HepG2 (cell line): Measurements from ENCODE around the gene ORC3. TPM values are rescaled to one million over a fixed set of nuclear protein-coding genes. Genes with fewer than 3 reads are reported as not detected.

Experiments used
- ARID2 ChIP-seq: sonication (generic); formaldehyde crosslinking; IDR thresholded peaks from 2 replicates; pipeline ENCODE4 v1.8.1; 2022; ENCODE audit warnings: mild to moderate bottlenecking, missing genetic modification reagents, borderline replicate concordance
- ARNTL ChIP-seq: sonication (generic); formaldehyde crosslinking; IDR thresholded peaks from 2 replicates; pipeline ENCODE4 v1.4.0; 2020; ENCODE audit warnings: mild to moderate bottlenecking, missing genetic modification reagents
- ATRX ChIP-seq: sonication (generic); formaldehyde crosslinking; IDR thresholded peaks from 2 replicates; pipeline ENCODE4 v1.4.0; 2020; ENCODE audit warnings: missing genetic modification reagents, borderline replicate concordance
- DNMT3B ChIP-seq: conservative IDR thresholded peaks from 2 replicates; pipeline ENCODE4 v1.6.1; 2016; ENCODE audit warnings: missing biosample characterization, control low read depth
- FOXP1 ChIP-seq, 2 experiments: fragments of 450-650 bp in 1 of 2; IDR thresholded peaks; 2 replicates each; pipeline ENCODE4 v1.6.1; 2017 to 2018; ENCODE audit warnings: antibody characterized with exemption in 1 of 2
- GATA4 ChIP-seq: sonication (generic); IDR thresholded peaks from 2 replicates; pipeline ENCODE4 v1.6.1; 2016; ENCODE audit warnings: antibody characterized with exemption, low read depth, borderline replicate concordance
- HHEX ChIP-seq: IDR thresholded peaks from 2 replicates; pipeline ENCODE4 v1.6.1; 2016; ENCODE audit warnings: control low read depth
- MAZ ChIP-seq, 2 experiments: sonication (generic) in 1 of 2; formaldehyde crosslinking in 1 of 2; IDR thresholded peaks; 2 replicates each; pipeline versions ENCODE4 v1.5.0 to v1.6.1; 2012 to 2020; ENCODE audit warnings: low read depth in 2 of 2, mild to moderate bottlenecking in 2 of 2, borderline replicate concordance in 1 of 2, improper control_type of control experiment in 1 of 2, low read length in 1 of 2, missing genetic modification reagents in 1 of 2, moderate library complexity in 1 of 2
- MXD4 ChIP-seq: IDR thresholded peaks from 2 replicates; pipeline ENCODE4 v1.6.1; 2016; ENCODE audit warnings: mild to moderate bottlenecking, missing biosample characterization, missing genetic modification reagents
- TEAD3 ChIP-seq: optimal IDR thresholded peaks from 2 replicates; pipeline ENCODE3; 2016; ENCODE audit warnings: borderline replicate concordance
- XRCC5 ChIP-seq: fragments of 200-400 bp; formaldehyde crosslinking; optimal IDR thresholded peaks from 2 replicates; pipeline ENCODE3; 2017; ENCODE audit warnings: mild to moderate bottlenecking, low read length
- ZC3H4 ChIP-seq: sonication (generic); formaldehyde crosslinking; IDR thresholded peaks from 2 replicates; pipeline ENCODE4 v1.4.0; 2020; ENCODE audit warnings: missing genetic modification reagents, borderline replicate concordance
- ZNF232 ChIP-seq: sonication (generic); formaldehyde crosslinking; IDR thresholded peaks from 2 replicates; pipeline ENCODE4 v1.4.0; 2020; ENCODE audit warnings: missing genetic modification reagents, borderline replicate concordance
- ZNF367 ChIP-seq: sonication (generic); formaldehyde crosslinking; IDR thresholded peaks from 2 replicates; pipeline ENCODE4 v1.4.0; 2020; ENCODE audit warnings: missing genetic modification reagents, borderline replicate concordance
- ZNF431 ChIP-seq: sonication (generic); formaldehyde crosslinking; IDR thresholded peaks from 2 replicates; pipeline ENCODE4 v1.9.0; 2022; ENCODE audit warnings: missing genetic modification reagents, low read depth, mild to moderate bottlenecking, borderline replicate concordance
- ZNF543 ChIP-seq: sonication (generic); formaldehyde crosslinking; IDR thresholded peaks from 2 replicates; pipeline ENCODE4 v1.4.0; 2020; ENCODE audit warnings: mild to moderate bottlenecking, missing genetic modification reagents
- ZNF552 ChIP-seq: sonication (generic); formaldehyde crosslinking; IDR thresholded peaks from 2 replicates; pipeline ENCODE4 v1.9.0; 2022; ENCODE audit warnings: missing genetic modification reagents, mild to moderate bottlenecking, borderline replicate concordance
- ZNF558 ChIP-seq: sonication (generic); formaldehyde crosslinking; IDR thresholded peaks from 2 replicates; pipeline ENCODE4 v1.9.0; 2022; ENCODE audit warnings: mild to moderate bottlenecking, missing genetic modification reagents, borderline replicate concordance
- ZNF746 ChIP-seq: sonication (generic); formaldehyde crosslinking; IDR thresholded peaks from 2 replicates; pipeline ENCODE4 v1.8.0; 2022; ENCODE audit warnings: mild to moderate bottlenecking, missing genetic modification reagents
- ZNF839 ChIP-seq: sonication (generic); formaldehyde crosslinking; IDR thresholded peaks from 2 replicates; pipeline ENCODE4 v1.4.0; 2020; ENCODE audit warnings: missing genetic modification reagents, mild to moderate bottlenecking, borderline replicate concordance
- ZNF878 ChIP-seq: sonication (generic); formaldehyde crosslinking; IDR thresholded peaks from 2 replicates; pipeline ENCODE4 v1.8.1; 2023; ENCODE audit warnings: mild to moderate bottlenecking, missing genetic modification reagents, moderate library complexity
- polyA plus RNA-seq, 8 experiments: library from polyadenylated mRNA; depleted of rRNA in 3 of 8; stranded (reverse) in 7 of 8; unstranded in 1 of 8; fragments of >200 nt; fragmentation: Illumina TruSeq in 4 of 8; extraction: Trizol in 4 of 8; gene quantifications; 2 replicates each; pipeline versions ENCODE4 v1.2.1 to v1.2.3, GENCODE V29; 2011 to 2016; ENCODE audit warnings: low read depth in 4 of 8, missing spikeins in 1 of 8, mixed read lengths in 1 of 8; ENCODE audit not compliant: insufficient read depth in 1 of 8
- total RNA-seq, 5 experiments: library from RNA; depleted of rRNA; stranded (reverse); fragments of >200 nt; fragmentation: Illumina TruSeq; extraction: Trizol; gene quantifications; 2 replicates each; pipeline ENCODE4 v1.2.3, GENCODE V29; 2016; ENCODE audit warnings: low read depth in 1 of 5
- TF ChIP-seq, protein P1 (sequence below): sonication (generic); formaldehyde crosslinking; conservative IDR thresholded peaks from 2 replicates; pipeline ENCODE4 v1.4.0; 2020; ENCODE audit warnings: mild to moderate bottlenecking, missing genetic modification reagents, moderate library complexity
- TF ChIP-seq, protein P2 (sequence below): sonication (generic); formaldehyde crosslinking; IDR thresholded peaks from 2 replicates; pipeline ENCODE4 v1.4.0; 2020; ENCODE audit warnings: low read depth, mild to moderate bottlenecking, missing genetic modification reagents
- TF ChIP-seq, protein P3 (sequence below): sonication (generic); formaldehyde crosslinking; IDR thresholded peaks from 2 replicates; pipeline ENCODE4 v1.5.0; 2020; ENCODE audit warnings: mild to moderate bottlenecking, missing genetic modification reagents, borderline replicate concordance

The ORC3 gene
- total and polyA plus RNA-seq, 2 of the 13 experiments (the other 11 are each of a cell fraction or from before 2014, with no cell fraction given): 21.8 to 43.5 TPM

- TF ChIP-seq ZNF746 (no peak), ZNF431 (CRISPR knock-in tag) (no peak; the same call in 1 of the 2 replicates), ZC3H4 (CRISPR knock-in tag) (no peak), ZNF839 (CRISPR knock-in tag) (no peak), ZNF552 (CRISPR knock-in tag) (no peak), ZNF367 (0 out of 2 replicates have a peak, but pooled peaks have one; percentile 4), MXD4 (CRISPR knock-in tag) (no peak), DNMT3B (peak; percentile 90; the same call in 1 of the 2 replicates), ZNF878 (CRISPR knock-in tag) (peak; percentile 87; the same call in 1 of the 2 replicates), ZNF232 (CRISPR knock-in tag) (peak; percentile 96; the same call in 1 of the 2 replicates), FOXP1 (IDR thresholded peaks at IDR 0.05) (peak; percentile 81), FOXP1 (CRISPR knock-in tag; IDR thresholded peaks at IDR 0.05) (peak; percentile 98), XRCC5 (no peak), ZNF558 (0 out of 2 replicates have a peak, but pooled peaks have one; percentile 28), ATRX (CRISPR knock-in tag) (no peak), ARID2 (CRISPR knock-in tag) (0 out of 2 replicates have a peak, but pooled peaks have one; percentile 83), MAZ (IDR thresholded peaks at IDR 0.05; ENCODE audit: borderline replicate concordance, low read depth, low read length) (no peak), MAZ (CRISPR knock-in tag; IDR thresholded peaks at IDR 0.05; ENCODE audit: low read depth) (peak; percentile 52; the same call in 1 of the 2 replicates), GATA4 (peak; percentile 97), HHEX (CRISPR knock-in tag) (peak; percentile 81), ZNF543 (CRISPR knock-in tag) (0 out of 2 replicates have a peak, but pooled peaks have one; percentile 27), ARNTL (peak; percentile 70), TEAD3 (peak; percentile 89)
- TF ChIP-seq, protein P1, sequence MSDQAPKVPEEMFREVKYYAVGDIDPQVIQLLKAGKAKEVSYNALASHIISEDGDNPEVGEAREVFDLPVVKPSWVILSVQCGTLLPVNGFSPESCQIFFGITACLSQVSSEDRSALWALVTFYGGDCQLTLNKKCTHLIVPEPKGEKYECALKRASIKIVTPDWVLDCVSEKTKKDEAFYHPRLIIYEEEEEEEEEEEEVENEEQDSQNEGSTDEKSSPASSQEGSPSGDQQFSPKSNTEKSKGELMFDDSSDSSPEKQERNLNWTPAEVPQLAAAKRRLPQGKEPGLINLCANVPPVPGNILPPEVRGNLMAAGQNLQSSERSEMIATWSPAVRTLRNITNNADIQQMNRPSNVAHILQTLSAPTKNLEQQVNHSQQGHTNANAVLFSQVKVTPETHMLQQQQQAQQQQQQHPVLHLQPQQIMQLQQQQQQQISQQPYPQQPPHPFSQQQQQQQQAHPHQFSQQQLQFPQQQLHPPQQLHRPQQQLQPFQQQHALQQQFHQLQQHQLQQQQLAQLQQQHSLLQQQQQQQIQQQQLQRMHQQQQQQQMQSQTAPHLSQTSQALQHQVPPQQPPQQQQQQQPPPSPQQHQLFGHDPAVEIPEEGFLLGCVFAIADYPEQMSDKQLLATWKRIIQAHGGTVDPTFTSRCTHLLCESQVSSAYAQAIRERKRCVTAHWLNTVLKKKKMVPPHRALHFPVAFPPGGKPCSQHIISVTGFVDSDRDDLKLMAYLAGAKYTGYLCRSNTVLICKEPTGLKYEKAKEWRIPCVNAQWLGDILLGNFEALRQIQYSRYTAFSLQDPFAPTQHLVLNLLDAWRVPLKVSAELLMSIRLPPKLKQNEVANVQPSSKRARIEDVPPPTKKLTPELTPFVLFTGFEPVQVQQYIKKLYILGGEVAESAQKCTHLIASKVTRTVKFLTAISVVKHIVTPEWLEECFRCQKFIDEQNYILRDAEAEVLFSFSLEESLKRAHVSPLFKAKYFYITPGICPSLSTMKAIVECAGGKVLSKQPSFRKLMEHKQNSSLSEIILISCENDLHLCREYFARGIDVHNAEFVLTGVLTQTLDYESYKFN (CRISPR knock-in tag): peak; percentile 98
- TF ChIP-seq, protein P2, sequence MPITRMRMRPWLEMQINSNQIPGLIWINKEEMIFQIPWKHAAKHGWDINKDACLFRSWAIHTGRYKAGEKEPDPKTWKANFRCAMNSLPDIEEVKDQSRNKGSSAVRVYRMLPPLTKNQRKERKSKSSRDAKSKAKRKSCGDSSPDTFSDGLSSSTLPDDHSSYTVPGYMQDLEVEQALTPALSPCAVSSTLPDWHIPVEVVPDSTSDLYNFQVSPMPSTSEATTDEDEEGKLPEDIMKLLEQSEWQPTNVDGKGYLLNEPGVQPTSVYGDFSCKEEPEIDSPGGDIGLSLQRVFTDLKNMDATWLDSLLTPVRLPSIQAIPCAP: no peak
- TF ChIP-seq, protein P3, sequence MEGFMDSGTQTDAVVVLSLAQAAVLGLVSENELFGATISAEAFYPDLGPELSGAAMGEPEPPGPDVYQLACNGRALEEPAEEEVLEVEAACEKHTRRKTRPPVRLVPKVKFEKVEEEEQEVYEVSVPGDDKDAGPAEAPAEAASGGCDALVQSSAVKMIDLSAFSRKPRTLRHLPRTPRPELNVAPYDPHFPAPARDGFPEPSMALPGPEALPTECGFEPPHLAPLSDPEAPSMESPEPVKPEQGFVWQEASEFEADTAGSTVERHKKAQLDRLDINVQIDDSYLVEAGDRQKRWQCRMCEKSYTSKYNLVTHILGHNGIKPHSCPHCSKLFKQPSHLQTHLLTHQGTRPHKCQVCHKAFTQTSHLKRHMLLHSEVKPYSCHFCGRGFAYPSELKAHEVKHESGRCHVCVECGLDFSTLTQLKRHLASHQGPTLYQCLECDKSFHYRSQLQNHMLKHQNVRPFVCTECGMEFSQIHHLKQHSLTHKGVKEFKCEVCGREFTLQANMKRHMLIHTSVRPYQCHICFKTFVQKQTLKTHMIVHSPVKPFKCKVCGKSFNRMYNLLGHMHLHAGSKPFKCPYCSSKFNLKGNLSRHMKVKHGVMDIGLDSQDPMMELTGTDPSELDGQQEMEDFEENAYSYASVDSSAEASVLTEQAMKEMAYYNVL (CRISPR knock-in tag): peak; percentile 93; the same call in 1 of the 2 replicates
Observed at GRCh38 chr6:87671555-87672029, 81.7 kb downstream of the ORC3 start (continued).
